Left lobe of liver (tissue), 2 donors: Measurements from ENCODE around the gene DAGLA. TPM values are rescaled to one million over a fixed set of nuclear protein-coding genes. Genes with fewer than 3 reads are reported as not detected.
A peak's percentile ranks its signal among the peaks of the same experiment; 100 is the strongest.
"Not testable (repeated sequence)": the region's sequence is repeated elsewhere in the genome, so short reads cannot be mapped to it uniquely, and the experiment has no call there.

Source experiments
- ATAC-seq: fragments of 200-7000 bp; cut with Tn5 transposase; one replicate; pipeline ENCODE4 v1.9.1; 2020; ENCODE audit warnings: mild to moderate bottlenecking, moderate library complexity
- DNase-seq: peaks from one replicate; pipeline ENCODE4 v3.0.0-alpha.2; 2020; ENCODE audit warnings: low spot score
- total RNA-seq: library from RNA; stranded (reverse); gene quantifications from one replicate; pipeline ENCODE4 v1.2.1, GENCODE V29; 2021
- donor health status: DM: no; HTN: no; CAD: no; lungs with moderate emphysema.
- donor health status: DM: no; HTN: yes; CAD: no.

The DAGLA gene
- total RNA-seq, 1 donor from 2014 or later: 0.35 TPM

DNA sequence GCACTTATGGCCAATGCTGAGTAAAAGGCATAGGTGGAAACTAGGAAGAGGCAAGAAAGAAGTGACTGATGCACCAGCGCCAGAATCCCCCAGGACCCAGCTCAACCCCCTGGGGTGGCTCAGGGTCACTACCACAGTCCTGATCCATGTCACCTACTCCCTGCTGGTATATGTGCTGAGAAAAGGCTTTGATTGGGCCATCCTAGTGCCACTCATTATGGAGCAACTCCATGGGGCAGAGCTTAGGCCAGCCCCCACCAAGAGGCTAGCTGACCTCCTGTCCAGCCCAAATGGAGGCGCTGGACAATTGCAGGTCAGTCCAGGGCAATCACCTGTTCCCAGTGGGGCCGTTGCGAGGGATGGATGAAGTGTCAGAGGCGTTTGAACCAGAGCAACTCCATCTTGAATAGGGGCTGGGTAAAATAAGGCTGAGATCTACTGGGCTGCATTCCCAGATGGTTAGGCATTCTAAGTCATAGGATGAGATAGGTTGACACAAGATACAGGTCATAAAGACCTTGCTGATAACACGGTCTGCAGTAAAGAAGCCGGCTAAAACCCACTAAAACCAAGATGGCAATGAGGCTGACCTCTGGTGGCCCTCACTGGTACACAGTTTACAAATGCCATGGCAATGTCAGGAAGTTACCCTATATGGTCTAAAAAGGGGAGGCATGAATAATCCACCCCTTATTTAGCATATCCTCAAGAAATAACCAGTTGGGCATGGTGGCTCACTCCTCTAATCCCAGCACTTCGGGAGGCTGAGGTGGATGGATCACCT lies 20.6 kb upstream of the DAGLA start:
- ATAC-seq: no peak
- DNase-seq: no peak

DNA sequence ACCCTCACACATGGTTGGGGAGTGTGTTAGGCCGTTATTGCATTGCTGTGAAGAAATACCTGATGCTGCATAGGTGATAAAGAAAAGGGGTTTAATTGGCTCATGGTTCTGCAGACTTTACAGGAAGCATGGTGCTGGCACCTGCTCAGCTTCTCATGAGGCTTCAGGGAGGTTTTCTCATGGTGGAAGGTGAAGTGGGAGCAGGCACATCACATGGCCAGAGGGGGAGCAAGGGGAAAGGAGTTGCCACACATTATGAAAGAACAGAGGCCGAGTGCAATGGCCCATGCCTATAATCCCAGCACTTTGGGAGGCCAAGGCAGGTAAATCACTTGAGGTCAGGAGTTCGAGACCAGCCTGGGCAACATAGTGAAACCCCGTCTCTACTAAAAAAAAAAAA lies 19.2 kb upstream of the DAGLA start:
- ATAC-seq, DNase-seq: not testable (repeated sequence)

DNA sequence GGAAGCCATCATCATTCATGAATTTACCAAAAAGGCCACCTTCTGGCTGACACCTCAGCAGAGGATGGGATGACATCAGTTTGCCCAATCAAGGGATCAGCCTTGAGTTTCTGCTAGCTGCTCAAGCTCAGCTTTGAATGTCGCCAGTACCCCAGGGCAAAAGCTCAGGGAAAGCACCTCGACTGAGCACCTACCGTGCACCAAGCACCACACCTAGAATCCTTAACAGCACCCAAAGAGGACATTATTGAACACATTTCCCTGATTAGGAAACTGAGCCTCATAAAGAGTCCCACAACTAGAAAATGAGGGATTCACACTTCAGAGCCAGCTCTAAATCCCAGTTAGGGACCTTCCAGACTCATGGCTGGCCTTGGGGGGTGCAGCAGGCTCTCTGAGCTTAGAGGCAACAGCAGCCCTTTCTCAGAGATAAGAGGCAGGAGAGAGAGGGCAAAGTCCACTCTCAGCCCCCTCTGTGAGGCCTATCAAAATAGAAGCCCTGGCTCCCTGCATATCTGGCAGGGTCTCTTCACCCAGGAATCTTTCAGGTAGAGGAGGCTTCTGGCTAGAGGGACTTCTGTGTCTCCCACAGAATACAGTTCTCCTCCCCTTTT lies 13.4 kb upstream of the DAGLA start:
- DNase-seq: no peak
- ATAC-seq: no peak

DNA sequence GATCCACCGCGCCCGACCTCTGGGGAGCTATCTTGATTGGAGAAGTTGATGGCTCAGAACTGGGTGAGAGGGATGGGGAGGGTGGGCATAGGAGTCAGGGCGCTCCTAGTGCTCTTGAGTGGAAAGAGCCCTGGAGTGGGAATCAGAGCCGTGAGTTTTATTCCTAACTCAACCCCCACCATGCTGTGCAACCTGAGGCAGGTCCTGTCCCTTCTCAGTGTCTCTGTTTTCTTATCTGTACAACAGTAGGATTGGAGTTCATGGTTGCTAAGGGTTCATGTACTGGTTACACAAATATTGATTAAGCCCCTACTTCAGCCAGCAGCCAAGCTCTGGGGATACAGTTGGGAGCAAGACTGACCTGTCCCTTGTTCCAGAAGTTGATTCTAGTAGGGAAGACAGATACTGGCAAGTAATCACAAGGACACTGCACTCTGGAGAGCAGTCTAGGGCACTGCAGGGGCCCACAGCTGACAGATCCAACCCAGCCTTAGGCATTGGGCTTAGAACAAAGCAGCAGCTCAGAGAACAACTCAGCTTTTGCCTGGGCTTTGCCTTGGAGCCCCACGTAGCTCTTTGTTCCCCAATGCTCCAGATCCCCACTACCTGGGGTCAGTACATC lies 12.4 kb upstream of the DAGLA start:
- ATAC-seq: no peak
- DNase-seq: no peak

DNA sequence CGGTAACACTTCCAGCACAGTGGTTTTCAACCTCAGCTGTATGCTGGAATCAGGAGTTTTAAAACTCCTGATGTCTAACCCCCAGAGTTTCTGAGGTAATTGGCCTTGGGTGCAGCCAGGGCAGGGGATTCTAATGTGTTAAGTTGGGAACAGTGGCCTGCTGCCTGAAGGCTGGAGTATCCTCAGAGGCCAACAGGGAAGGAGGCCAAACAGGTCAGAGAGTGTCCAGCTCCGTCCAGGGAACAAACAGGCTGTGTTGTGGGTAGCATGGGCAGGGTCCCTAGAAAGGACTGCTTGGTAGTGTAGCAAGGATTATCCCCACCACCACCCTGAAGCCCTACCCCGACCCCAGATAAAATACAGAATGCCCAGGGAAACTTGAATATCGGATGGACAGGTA lies 10.8 kb upstream of the DAGLA start:
- no peak for DNase-seq

DNA sequence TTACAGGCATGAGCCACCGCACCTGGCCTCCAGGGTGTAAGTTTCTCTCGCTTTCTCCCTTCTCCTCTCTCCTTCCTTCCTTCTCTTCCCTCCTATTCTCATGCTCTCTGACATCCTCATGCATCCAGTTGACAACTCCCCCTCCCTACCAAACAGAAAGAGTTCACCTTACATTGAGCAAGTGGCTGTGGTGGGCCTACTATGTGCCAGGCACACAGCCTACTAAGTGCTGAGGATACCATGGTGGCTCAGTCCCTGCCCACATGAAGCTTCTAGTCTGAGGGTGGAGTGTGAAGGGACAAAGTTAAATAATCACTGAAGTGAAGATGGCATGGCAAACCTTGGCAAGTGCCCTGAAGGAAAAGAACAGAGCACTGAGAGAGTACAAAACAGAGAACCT lies 9.6 kb upstream of the DAGLA start:
- ATAC-seq (no peak), DNase-seq (no peak)

More for the DNA sequence above, 10.8 kb upstream of the DAGLA start:
- no peak for ATAC-seq

DNA sequence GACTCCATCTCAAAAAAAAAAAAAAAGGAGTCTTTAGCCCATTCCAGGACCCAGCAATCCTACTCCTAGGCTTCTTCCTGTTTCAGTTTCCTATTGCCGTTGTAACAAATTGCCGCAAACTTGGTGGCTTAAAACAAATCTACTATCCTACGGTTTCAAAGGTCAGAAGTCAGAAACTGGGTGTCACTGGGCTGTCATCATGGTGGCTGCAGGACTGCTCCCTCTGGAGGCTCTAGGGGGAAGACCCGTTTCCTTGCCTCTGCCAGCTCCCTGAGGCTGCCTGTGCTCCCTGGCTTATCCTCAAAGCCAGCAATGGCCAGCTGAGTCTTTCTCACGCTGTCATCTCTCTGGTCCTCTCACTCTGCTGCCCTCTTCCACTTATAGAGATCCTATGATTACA lies 8.7 kb upstream of the DAGLA start:
- ATAC-seq: peak; percentile 76

DNA sequence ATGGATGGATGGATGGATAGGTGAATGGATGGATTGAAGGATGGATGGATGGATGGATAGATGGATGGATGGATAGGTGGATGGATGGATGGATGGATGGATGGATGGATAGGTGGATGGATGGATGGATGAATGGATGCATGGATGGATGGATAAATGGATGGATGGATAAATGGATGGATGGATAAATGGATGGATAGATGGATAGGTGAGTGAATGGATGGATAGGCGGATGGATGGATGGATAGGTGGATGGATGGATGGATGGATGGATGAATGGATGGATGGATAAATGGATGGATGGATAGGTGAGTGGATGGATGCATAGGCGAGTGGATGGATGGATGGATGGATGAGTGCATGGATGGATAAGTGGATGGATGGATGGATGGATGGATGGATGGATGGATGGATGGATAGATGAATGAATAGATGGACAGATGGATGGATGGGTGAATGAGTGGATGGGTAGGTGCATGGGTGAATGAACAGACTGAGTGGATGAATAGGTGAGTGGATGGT lies 6.2 kb upstream of the DAGLA start:
- not testable (repeated sequence) for ATAC-seq, DNase-seq

More for the DNA sequence above, 8.7 kb upstream of the DAGLA start:
- DNase-seq: no peak

DNA sequence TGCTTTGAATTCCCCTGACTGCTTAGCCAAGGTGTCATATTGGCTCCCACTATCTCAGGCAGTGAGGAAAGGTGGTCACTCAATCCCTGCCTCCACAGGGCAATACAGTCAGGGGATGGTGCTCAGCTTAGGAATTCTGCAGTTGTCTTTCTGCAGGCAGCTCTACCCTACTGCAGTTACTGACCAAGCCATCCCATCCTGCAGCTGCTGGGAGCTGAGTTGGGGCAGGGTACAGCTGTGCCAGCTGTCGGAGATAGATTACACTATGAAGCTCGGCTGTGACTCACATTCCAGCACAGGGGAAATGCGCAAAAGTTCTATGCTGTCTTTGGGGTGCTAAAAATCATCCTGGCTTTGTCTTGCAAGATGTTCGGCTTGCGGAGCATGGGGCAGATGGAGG lies 4.4 kb upstream of the DAGLA start:
- ATAC-seq: no peak
- no peak for DNase-seq

DNA sequence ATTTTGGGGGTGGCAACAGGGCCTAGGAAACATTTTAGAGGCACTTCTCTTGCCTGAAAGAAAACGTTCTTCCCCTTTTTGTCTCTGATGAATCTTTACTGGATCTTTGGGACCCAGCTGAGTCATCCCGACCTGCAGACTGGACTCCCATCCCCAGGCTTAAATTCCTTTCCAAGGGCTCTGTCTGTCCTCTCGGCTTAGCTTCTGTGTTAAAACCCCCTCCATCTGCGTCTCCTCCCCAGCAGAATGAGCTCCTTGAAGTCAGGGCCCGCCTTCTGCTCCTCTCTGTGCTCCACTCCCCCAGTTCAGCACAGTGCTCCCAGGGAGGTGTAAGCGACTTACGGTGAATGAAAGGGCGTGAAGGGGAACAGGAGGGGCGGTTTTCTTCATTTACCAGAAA lies 895 bp upstream of the DAGLA start:
- no peak for ATAC-seq

DNA sequence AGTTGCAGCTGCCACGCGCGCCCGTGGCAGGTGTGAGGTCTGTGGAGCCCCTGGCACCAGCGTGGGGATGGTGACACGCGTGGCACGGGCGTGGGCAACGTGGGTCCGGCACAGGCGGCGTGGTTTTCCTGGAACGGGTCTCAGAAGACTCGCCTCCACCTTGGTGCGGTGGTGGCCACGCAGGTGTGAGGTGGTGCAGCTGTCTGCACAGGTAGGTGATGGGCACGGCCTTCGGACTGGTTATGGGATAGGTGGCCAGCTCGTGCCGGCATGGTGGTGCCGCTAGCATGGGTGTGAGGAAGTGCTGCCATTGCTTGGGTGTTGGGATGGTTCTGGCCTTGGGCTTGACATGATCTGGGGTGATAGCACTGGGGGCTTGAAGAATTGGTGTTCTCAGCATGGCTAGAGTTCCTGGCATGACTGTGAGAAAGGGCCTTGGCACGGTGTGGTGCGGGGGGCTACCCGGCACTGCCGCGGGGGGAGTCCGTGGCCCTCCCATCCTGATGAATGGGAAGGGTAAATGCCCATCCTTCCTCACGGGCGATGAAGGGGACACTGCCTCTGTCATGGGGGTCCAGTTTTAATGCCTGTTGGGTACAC lies 531 bp downstream of the DAGLA start:
- ATAC-seq: no peak

More for the DNA sequence above, 895 bp upstream of the DAGLA start:
- DNase-seq: no peak

DNA sequence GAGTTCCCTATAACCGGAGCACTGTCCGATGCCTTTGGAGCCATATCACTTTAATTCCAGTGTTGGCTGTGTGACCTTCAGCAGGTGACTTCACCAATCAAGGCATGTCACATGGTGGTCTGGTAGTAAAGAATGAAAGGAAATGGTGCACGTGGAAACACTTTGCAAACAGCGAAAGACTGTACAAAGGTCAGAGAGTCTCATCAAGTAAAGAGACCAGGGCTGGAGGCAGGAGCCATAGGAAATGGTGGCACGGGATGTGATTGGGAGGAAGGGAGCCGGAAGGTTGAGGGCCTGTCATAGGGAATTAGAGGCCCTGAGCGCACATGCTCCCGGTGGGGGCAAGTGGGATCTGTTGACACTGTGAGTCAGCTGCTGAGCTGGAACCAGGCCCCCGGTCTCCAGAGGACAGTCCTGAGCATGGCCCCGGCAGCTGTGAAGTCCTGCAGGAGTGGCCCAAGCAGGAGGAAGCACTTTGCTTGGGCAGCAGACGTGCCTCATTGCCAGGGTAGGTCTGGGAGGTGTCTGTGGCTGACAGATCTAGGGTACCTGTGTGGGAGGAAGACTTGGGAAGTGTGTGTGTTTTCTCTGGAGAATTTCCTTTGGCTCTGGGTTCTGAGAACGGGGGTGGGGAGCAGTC lies 2.0 kb downstream of the DAGLA start:
- no peak for DNase-seq
- no peak for ATAC-seq

More for the DNA sequence above, 531 bp downstream of the DAGLA start:
- DNase-seq: no peak

DNA sequence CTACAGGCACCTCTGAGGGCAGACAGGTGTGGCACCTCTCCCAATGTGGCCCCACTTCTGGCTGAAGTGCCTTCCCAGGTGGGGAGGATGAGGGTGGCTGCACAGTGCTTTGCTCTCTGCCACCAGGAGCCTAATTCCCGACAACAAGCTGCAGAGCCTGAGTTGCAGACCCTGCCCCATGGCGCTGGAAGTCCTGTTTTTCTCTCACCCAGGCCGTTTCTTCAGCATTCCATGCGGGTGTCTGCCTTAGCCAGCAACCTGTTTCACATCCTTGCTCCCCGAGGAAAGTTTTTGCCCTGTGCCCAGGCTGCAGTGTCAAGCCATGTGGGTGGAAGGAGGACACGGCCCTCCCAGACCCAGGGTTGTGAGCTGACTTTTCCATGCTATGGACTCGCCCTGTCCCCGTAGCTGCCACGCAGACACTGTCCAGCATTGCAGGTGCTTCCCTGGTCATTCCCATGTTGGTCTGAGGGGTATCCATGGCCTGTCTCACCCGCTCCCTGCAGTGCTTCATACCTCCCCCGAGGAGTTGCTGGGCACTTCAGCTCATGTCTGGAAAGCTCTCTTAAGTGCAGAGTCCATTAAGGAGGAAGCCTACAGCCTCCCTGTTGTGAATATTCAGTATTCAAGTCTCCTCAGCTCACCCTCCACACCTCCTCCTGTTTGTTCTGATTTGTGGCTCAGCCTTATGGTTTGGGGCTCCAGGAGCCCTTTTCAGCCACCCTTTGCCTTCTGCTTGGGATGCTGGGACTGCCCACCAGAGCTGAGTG lies 2.9 kb downstream of the DAGLA start:
- no peak for DNase-seq
- ATAC-seq: no peak

DNA sequence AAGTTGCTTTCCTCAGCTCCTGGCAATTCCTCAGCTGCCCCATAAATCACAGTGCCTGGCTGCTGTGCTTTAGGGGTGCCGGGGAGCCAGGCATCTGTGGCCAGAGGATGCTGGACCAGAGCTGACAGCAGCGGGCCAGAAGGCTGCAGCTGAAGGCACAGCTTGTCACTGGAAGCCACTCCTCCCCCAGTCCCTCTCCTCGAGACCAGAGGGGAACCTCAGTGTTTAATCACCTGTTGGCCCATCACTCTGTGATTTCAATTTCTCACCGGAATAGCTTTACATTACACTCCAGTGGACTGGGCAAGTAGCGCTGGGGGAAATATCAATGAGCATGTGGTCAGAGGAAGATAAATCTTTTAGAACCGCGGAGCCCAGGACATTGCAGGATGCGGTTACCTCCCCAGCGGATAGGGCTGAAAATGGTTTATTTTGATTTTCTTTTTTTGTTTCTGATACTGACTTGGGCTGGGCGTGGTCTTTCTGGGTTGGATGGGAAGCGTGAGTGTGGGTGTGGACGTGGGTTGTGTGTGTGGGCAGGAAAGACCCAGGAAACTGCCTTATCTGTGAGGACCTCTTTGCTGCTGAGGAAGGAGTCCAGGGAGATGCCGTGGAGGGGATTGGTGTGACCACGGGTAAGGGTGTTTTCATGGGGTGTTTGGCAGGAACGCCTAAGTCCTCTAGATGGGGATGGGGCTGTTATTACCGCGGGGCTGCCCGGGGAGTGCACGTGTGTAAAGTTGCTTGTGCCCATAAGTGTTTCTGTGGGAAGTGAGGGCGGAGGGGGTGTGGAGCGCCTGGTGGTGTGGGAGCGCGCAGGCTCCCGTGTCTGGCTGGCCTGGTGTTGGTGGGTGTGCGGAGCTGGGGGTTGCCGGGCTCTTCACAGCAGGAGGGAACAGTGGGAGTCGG lies 4.0 kb downstream of the DAGLA start:
- no peak for DNase-seq
- ATAC-seq: no peak

DNA sequence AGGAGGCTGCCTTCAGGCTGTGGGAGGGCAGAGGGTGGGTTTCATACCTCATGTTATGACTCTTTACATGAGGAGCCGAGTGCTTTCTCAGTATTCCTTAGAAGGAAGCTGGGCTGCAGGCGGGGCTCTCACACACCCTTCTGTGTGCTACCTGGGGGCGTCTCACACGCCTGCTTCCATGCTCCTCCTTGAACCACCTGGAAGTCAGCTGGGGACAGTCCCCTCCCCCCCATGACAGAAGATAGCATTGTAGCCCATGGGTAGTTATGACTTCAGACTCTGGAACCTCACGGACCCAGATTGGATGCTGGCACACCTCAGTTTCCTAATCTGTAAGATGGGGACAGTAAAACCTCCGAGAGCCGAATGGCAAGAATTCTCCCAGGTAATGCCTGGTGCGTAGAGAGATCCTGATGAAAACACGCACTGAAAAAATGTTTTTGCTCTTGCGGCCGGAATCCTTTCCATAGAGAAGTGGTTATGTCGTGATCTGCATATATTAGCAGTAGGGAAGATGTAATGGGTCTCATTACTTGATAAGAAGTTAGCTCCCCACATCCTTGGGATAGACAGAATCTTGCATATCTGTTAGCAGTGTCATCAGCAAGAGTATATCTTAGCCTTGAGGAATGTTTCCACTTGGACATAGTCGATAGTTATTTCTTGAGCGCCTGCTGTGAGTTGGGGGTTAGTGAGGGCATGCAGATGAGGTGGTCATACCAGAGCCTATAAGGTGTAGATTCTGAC lies 4.9 kb downstream of the DAGLA start:
- ATAC-seq: no peak
- no peak for DNase-seq

DNA sequence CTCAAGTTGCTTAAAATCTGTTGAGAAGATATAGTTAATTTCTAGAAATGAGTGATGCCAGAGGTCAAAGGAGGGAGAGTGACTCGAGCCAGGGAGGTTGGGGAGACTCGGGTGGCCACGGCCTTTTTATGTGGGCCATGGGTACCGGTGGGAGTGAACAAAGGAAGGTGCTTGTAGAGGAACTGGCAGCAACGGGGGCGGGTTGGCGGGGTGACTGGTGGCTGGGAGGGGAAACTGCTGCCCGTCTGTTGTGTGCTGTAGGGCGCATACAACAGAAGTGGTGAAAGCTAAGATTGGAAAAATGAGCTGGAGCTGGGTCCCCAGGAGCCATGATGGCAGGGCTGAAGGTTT lies 5.4 kb downstream of the DAGLA start:
- ATAC-seq (no peak), DNase-seq (no peak)

DNA sequence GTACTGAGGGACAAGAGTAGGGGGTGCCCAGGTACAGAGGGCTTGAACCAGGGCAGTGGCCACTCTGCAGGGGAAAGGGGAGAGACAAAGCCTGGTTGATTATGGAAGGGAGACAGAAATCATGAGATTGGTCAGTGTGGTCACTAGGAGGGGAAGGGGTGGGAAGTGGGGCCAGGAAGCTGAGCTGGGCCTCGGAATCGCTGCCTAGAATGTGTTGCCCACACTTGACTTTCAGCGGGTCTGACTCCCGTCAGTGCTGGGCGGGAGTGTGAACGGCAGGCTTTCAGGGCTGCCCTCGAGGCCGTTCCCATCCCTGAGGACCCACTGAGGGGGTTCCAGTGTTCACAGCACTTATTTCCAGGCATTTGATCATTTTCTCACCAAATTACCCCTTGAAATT lies 5.9 kb downstream of the DAGLA start:
- ATAC-seq (no peak), DNase-seq (no peak)

DNA sequence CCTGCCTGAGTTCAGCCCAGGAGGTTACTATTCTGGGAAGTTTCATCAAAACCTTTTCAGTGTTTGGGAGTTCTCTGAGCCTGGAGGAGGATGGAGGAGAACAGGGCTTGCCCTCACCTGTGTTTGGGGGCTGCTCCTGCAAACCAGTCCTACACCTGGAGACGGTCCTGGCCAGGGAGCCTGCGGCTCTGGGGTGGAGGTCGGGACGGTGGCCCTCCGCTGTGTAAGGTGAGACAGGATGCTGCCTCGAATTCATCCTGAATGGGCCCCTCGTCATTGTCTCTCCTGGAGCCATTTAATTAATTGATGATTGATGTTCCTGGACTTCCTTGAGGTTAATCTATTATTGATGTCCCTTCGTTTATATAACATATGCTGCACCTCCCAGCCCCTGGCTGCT lies 6.3 kb downstream of the DAGLA start:
- DNase-seq (no peak), ATAC-seq (no peak)

DNA sequence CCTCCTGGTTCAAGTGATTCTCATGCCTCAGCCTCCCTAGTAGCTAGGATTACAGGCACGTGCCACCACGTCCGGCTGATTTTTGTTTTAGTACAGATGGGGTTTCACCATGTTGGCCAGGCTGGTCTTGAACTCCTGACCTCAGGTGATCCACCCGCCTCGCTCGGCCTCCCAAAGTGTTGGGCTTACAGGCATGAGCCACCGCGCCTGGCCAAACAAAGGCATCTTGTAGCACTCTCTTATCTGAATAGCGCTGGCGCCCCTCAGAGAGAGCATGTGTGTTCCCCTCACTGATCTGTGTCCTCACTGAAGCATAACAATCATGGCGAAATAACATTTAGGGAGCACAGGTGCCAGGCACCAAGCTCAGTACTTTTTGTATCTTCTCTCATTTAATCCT lies 7.2 kb downstream of the DAGLA start:
- ATAC-seq (no peak), DNase-seq (no peak)
